ENCODE results near the gene IL17RA.

Gene IL17RA

GRCh38 chr22:17159504-17159951 lies 74.7 kb downstream of the IL17RA start:
- DNase-seq: peak; percentile 12

GRCh38 chr22:17161991-17162390 lies 77.2 kb downstream of the IL17RA start:
- no peak for DNase-seq

- no peak for DNase-seq
Observed at GRCh38 chr22:17162731-17163130, 77.9 kb downstream of the IL17RA start.

- no peak for DNase-seq
Observed at GRCh38 chr22:17164392-17165024, 79.7 kb downstream of the IL17RA start.
